Right hindlimb (tissue), 1 donor: Measurements from ENCODE around the gene KCNJ15.

Experiments used
- DNase-seq: peaks from one replicate; pipeline ENCODE4 v3.0.0-alpha.2; 2018

Gene KCNJ15

GRCh38 chr21:38329162-38329561 lies 72.4 kb downstream of the KCNJ15 start:
- no peak for DNase-seq

GRCh38 chr21:38330666-38331065 lies 73.9 kb downstream of the KCNJ15 start:
- DNase-seq, result no peak

GRCh38 chr21:38333301-38334272 lies 76.8 kb downstream of the KCNJ15 start:
- DNase-seq, result no peak

- no peak for DNase-seq
Observed at GRCh38 chr21:38334866-38335265, 78.1 kb downstream of the KCNJ15 start.

- no peak for DNase-seq
Observed at GRCh38 chr21:38337793-38338192, 81.0 kb downstream of the KCNJ15 start.

- DNase-seq, result no peak
Observed at GRCh38 chr21:38340131-38340530, 83.3 kb downstream of the KCNJ15 start.

- DNase-seq, result no peak
Observed at GRCh38 chr21:38341546-38342012, 84.8 kb downstream of the KCNJ15 start.

- no peak for DNase-seq
Observed at GRCh38 chr21:38342739-38343138, 85.9 kb downstream of the KCNJ15 start.

GRCh38 chr21:38343691-38344090 lies 86.9 kb downstream of the KCNJ15 start:
- no peak for DNase-seq

GRCh38 chr21:38346286-38346685 lies 89.5 kb downstream of the KCNJ15 start:
- DNase-seq, result no peak

GRCh38 chr21:38349111-38349746 lies 92.4 kb downstream of the KCNJ15 start:
- DNase-seq, result peak; percentile 68

- no peak for DNase-seq
Observed at GRCh38 chr21:38349977-38350376, 93.2 kb downstream of the KCNJ15 start.

GRCh38 chr21:38350684-38351083 lies 93.9 kb downstream of the KCNJ15 start:
- peak; percentile 32 for DNase-seq

- DNase-seq, result peak; percentile 30
Observed at GRCh38 chr21:38351176-38351959, 94.6 kb downstream of the KCNJ15 start.

- no peak for DNase-seq
Observed at GRCh38 chr21:38351961-38352521, 95.2 kb downstream of the KCNJ15 start.

GRCh38 chr21:38352536-38353219 lies 95.9 kb downstream of the KCNJ15 start:
- peak; percentile 57 for DNase-seq

GRCh38 chr21:38354231-38354630 lies 97.4 kb downstream of the KCNJ15 start:
- DNase-seq, result no peak

- no peak for DNase-seq
Observed at GRCh38 chr21:38354746-38355145, 98.0 kb downstream of the KCNJ15 start.

- no peak for DNase-seq
Observed at GRCh38 chr21:38355353-38355752, 98.6 kb downstream of the KCNJ15 start.

GRCh38 chr21:38355992-38356781 lies 99.4 kb downstream of the KCNJ15 start:
- DNase-seq, result peak; percentile 84
